Measurements from ENCODE around the gene PSMA7. TPM values are rescaled to one million over a fixed set of nuclear protein-coding genes. Genes with fewer than 3 reads are reported as not detected.

Gene PSMA7
- total and polyA plus RNA-seq, 5 experiments from 2014 or later, result 178 to 473 (median 362) TPM

DNA sequence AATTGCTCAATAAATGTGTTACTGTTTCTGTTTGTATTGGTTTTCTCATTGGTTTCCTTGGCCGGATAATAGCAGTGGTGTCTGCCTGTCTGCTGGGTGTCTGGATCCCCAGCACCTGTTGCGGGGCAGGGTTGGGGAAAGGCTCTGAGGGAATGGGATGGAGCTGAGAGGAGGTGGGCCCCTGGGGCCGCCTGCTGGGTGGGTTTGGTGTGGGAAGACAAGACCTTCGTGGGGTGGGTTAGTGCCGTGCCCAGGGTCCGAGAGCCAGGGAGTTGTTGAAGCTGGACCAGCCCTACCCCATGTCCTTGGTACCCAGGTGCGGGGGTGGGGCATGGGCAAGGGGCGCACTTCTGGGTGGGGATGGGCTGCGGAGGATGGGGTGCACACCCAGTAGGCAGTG is 4.3 kb upstream of the PSMA7 start:
- Mint-ChIP-seq H3K36me3 (peaks cover under 1 to 5% (median 4%) of the 10 kb centered on the region in 3 donors), H3K9me3 (no peaks in the 10 kb centered on the region), H3K4me1 (peaks cover 25 to 59% (median 38%) of the 10 kb centered on the region in 4 donors), H3K4me3 (peak overlapping the region in 1 of 10 donors; percentile 26), H3K27ac (peak overlapping the region in 3 of 10 donors; percentile 9 to 75 (median 33)), H3K27me3 (no peaks in the 10 kb centered on the region)
- POLR2A ChIA-PET, result no interaction called here
- no peak for ATAC-seq
- no peak for DNase-seq

DNA sequence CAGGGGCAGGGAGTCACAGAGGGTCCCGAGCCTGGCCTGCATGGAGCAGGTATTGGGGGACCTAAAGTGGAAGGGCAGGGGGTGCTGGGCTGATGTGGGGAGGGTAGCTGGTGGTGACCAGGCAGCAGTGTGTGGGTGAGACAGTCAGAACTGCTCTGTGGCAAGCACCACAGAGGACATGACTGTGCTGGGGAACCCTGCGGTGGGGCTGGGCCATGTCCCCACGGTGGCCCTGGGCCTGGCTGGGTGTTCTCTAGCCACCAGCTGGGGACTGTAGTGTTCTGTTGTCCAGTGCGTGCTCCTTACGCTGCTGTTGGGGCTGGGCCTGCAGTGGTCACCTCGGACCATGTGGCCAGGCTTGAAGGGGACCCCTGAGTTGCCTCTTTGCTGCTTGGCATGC is 3.9 kb upstream of the PSMA7 start:
- POLR2A ChIA-PET, result interaction anchor here (0.7 kb wide), 1 partner anchor 9 kb away, joined by 3 read pairs; no protein-coding TSS in a partner anchor
- no peaks in the 10 kb centered on the region for H3K27me3 Mint-ChIP-seq
- DNase-seq, result no peak
- peak overlapping the region in 3 of 10 donors; percentile 9 to 75 (median 33) for H3K27ac Mint-ChIP-seq
- no peak overlapping the region for H3K4me3 Mint-ChIP-seq
- H3K36me3 Mint-ChIP-seq, result peaks cover 0 to under 1% (median under 1%) of the 10 kb centered on the region in 3 donors
- no peaks in the 10 kb centered on the region for H3K9me3 Mint-ChIP-seq
- no peak for ATAC-seq
- peaks cover 22 to 59% (median 39%) of the 10 kb centered on the region in 4 donors for H3K4me1 Mint-ChIP-seq

DNA sequence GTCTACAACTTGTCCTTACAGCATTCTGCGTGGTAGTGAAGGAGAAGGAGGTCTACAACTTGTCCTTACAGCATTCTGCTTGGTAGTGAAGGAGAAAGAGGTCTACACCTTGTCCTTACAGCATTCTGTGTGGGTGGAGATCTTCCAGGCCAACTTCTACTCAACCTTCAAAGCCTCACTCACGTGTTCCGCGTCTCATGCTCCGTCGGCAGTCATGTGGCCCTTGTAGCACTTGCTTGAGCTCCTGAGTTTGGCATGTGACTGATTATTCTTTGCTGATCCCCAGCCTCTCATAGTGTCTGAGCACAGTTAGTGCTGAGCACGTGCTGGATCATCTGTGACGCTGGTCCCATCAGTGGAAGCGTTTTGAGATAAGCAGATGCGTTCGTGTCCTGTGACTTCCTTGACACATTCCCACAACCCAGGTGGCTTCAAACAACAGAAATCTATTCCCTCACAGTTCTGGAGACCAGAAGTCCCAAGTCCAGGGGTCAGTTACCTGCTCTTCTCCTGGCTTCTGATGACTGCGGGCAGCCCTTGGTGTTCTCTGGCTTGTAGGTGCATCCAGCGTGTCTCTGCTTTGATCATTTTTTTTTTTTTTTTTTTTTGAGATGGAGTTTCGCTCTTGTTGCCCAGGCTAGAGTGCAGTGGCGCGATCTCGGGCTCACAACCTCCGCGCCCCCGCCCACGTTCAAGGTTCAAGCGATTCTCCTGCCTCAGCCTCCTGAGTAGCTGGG is 3.0 kb upstream of the PSMA7 start:
- Mint-ChIP-seq H3K27ac (peak overlapping the region in 4 of 10 donors; percentile 7 to 85 (median 18)), H3K4me1 (peaks cover 22 to 64% (median 47%) of the 10 kb centered on the region in 4 donors), H3K4me3 (peak overlapping the region in 6 of 10 donors; percentile 11 to 87 (median 85)), H3K9me3 (no peaks in the 10 kb centered on the region), H3K36me3 (no peaks in the 10 kb centered on the region), H3K27me3 (no peaks in the 10 kb centered on the region)
- ATAC-seq (no peak), DNase-seq (no peak)
- POLR2A ChIA-PET, result interaction anchor here (0.7 to 5.4 kb wide), 2 partner anchors 8 to 23 kb away, joined by 3 to 58 read pairs; partner anchors contain the start of gene LSM14B

DNA sequence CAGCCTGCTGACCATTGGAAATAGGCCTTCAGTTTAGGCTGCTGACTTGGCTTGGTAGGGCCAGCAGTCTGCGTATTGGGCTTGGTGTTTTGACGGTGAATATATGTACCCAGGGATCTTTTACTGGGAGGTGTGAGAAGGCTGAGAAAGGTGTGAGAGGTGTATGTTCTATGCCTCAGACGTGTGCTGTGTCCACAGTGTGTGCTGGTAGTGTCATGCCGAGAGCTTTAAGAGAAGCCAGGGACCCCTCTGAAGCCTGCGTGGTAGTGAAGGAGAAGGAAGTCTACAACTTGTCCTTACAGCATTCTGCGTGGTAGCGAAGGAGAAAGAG is 2.5 kb upstream of the PSMA7 start:
- POLR2A ChIA-PET, result interaction anchor here (0.7 to 5.4 kb wide), 2 partner anchors 23 to 241 kb away, joined by 3 to 58 read pairs; partner anchors contain the start of genes LSM14B and RPS21
- Mint-ChIP-seq H3K4me3 (peak overlapping the region in 8 of 10 donors; percentile 55 to 88 (median 85)), H3K4me1 (peaks cover 25 to 68% (median 52%) of the 10 kb centered on the region in 4 donors)

DNA sequence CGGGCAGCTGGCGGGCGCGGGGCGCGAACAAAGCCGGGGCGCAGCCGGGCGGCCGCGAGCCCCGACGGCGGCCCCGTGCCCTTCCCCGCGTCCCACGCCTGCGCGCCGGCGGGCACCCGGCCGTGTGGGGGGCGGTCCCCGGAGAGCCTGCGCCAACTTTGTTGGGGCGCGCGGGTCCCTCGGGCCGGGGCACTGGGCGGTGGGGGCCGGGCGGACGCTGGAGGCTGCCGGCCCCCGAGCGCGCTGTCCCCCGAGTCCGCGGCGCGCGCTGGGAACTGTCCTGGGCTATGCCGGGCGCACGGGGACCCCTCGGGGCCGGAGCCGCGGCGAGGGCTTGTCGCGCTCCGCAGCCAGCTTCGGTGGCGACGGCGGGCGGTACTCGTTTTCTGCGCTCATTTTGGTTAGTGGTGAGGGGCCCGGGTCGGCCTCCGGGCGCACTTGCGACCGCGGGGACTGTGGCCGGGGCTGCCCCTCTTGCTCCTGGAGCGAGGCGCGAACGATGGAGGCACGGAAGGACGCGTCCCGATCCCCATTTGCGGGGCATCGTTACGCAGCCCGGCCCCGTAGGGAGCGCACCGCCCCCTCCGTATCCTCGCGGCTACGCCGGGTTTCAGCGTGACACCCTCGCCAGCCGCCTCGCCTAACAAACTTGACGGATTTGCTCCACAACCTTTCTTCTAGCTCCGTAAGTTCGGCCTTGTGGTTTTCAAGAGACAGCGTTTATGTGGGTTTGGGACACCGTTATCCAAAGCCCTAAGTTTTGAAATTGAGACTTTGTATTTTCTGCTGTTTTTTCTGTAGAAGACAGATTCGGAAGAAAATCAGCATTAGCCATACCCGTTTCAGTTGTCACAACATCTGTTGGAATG is 997 bp upstream of the PSMA7 start:
- no peaks in the 10 kb centered on the region for H3K27me3 Mint-ChIP-seq
- H3K4me3 Mint-ChIP-seq, result peak overlapping the region; percentile 72 to 88 (median 84)
- POLR2A ChIA-PET, result interaction anchor here (1.0 to 5.4 kb wide), 4 partner anchors 21 to 93 kb away, joined by 3 to 58 read pairs (median 6); partner anchors contain the start of genes LSM14B, MTG2 and TAF4
- H3K4me1 Mint-ChIP-seq, result peaks cover 24 to 65% (median 52%) of the 10 kb centered on the region in 4 donors
- no peaks in the 10 kb centered on the region for H3K9me3 Mint-ChIP-seq
- H3K36me3 Mint-ChIP-seq, result peaks cover 0 to 17% (median 2%) of the 10 kb centered on the region in 3 donors
- peak; percentile 4 to 25 for ATAC-seq
- DNase-seq, result peak in 9 of 10 donors; percentile 15 to 45 (median 36)
- H3K27ac Mint-ChIP-seq, result peak overlapping the region; percentile 53 to 92 (median 86)

More for the DNA sequence above, 2.5 kb upstream of the PSMA7 start:
- H3K27ac Mint-ChIP-seq, result peak overlapping the region in 5 of 10 donors; percentile 9 to 85 (median 47)
- ATAC-seq, result no peak
- no peak for DNase-seq
- no peaks in the 10 kb centered on the region for H3K27me3 Mint-ChIP-seq
- H3K9me3 Mint-ChIP-seq, result no peaks in the 10 kb centered on the region
- peaks cover 0 to 3% (median under 1%) of the 10 kb centered on the region in 3 donors for H3K36me3 Mint-ChIP-seq

DNA sequence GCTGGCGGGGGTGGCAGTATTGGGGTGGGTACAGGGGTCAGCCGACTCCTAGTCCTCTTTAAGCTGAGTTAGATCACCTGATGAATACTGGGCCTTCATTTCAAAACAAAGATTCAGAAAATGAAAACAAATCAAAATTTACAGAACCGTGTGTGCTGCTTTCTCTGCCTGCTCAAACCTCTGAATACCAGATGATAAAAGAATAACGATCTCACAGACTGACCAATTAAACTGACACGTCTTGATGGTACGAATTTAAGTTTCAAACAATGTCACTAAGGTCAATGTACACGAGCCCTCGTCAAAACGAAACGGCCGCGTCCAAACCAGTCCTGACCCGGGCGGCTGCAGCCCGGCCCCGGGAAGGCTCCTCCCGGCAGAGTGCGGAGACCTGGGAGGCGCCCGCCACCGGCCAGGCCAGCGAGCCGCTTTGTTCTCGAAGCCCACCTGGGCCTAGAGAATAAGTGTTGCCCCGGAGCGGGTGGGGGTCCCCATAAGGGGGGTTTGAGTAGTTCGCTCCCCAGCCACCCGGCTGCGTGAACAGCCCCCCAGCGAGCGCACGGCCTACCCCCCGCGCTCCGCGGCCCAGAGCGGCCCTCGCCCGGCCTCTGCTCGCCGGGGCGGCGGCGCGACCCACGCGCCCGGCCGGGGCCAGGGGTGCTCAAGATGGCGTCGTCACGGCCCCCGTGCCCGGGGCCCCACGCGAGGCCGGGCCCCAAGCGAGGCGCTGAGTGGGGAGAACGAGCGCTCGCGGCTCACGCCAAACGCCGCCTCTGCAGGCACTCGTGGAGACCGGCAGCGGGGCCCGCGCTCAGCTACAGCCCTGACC is 728 bp downstream of the PSMA7 start:
- Mint-ChIP-seq H3K4me3 (peak overlapping the region; percentile 81 to 93 (median 89)), H3K36me3 (peaks cover 9 to 34% (median 13%) of the 10 kb centered on the region in 3 donors), H3K9me3 (no peaks in the 10 kb centered on the region), H3K4me1 (peaks cover 27 to 62% (median 54%) of the 10 kb centered on the region in 4 donors), H3K27ac (peak overlapping the region; percentile 85 to 97 (median 94)), H3K27me3 (no peaks in the 10 kb centered on the region)
- ATAC-seq (peak in 1 of 2 donors; percentile 31), DNase-seq (peak in 1 of 10 donors; percentile 27)
- POLR2A ChIA-PET, result interaction anchor here (0.7 to 5.4 kb wide), 10 partner anchors 9 to 244 kb away, joined by 3 to 58 read pairs (median 6); partner anchors contain the start of genes LSM14B, RPS21 and TAF4

DNA sequence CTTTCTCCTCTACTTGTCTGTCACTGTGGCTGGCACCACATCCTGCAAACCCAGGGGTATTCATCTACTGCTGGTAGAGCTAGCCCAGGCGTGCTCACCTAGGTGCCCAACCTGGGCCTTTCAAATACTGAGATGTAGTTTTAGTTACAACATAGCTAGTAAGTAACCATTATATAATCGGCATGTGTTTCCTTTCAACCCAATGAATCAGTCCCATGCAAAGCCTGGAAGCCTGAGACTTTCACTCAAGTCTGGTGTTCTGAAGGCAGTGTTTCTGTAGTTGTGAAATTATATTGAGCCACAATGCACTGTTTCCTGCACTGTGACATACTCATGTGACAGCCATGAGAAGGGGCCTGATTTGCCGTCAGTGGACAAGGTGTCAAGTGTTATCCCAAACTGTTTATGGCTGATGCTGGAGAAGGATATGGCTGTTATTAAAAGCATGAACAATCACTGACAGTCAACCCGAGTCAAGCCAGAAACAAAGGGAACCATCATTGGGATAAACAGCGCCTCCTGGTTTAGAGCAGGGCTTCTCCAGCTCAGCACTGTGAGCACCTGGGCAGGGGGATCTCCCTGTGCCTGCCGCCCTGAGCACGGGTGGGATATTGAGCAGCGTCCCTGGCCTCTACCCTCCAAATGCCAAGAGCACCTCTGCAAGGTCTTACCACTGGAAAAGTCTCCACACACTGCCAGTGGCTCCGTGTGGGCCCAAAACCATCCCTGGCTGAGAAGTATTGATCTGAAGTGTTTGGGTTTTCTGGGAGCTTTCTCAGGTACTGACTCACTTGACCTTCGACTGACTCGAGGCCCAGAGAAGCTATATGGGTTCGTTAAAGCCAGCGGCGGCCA is 1.6 kb downstream of the PSMA7 start:
- Mint-ChIP-seq H3K36me3 (peaks cover 9 to 43% (median 16%) of the 10 kb centered on the region in 3 donors), H3K4me1 (peaks cover 27 to 61% (median 53%) of the 10 kb centered on the region in 4 donors), H3K9me3 (no peaks in the 10 kb centered on the region), H3K4me3 (peak overlapping the region; percentile 81 to 93 (median 89)), H3K27me3 (no peaks in the 10 kb centered on the region), H3K27ac (peak overlapping the region; percentile 85 to 97 (median 94))
- DNase-seq (peak in 6 of 10 donors; percentile 40 to 70 (median 56)), ATAC-seq (peak in 1 of 2 donors; percentile 46)
- POLR2A ChIA-PET, result interaction anchor here (0.6 to 5.4 kb wide), 8 partner anchors 8 to 245 kb away, joined by 3 to 58 read pairs (median 6); partner anchors contain the start of genes LSM14B, OSBPL2, RPS21 and TAF4

DNA sequence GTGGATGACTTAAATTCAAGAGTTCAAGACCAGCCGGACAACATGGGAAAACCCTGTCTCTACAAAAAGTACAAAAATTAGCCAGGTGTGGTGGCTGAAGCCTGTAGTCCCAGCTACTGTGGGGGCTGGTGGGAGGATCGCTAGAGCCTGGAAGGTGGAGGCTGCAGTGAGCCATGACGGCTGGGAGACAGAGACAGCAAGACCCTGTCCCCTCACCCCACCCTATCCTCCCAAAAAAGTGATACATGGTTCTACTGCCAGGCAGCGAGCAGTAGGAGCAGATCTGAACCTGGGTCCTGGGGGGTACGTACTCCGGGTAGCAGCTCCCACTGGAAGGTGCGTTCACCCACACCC is 2.2 kb downstream of the PSMA7 start:
- Mint-ChIP-seq H3K9me3 (no peaks in the 10 kb centered on the region), H3K27ac (peak overlapping the region; percentile 90 to 97 (median 94)), H3K27me3 (no peaks in the 10 kb centered on the region), H3K4me3 (peak overlapping the region; percentile 81 to 93 (median 89)), H3K36me3 (peaks cover 9 to 49% (median 18%) of the 10 kb centered on the region in 3 donors), H3K4me1 (peaks cover 27 to 58% (median 52%) of the 10 kb centered on the region in 4 donors)
- DNase-seq (no peak), ATAC-seq (no peak)
- POLR2A ChIA-PET, result interaction anchor here (1.1 to 5.4 kb wide), 4 partner anchors 18 to 115 kb away, joined by 3 to 58 read pairs (median 24); partner anchors contain the start of genes LSM14B, OSBPL2 and TAF4

DNA sequence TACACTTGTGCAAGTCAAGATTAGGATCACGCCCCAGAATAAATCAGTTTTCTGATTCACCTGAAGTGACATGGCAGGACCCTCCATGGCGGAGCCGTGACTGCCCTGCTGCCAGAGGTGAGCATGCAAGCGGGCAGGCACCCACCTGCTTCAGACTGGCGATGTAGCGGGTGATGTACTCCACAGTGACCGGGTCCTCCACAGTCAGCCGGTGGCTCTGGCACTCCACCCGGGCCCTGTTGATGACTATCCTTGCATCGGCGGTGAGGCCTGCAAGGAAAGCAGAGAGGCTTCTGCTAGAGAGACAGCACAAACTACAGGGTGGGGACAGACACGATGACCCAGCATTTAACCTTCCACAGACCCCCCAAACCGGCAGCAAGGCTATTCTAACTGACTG is 3.6 kb downstream of the PSMA7 start:
- Mint-ChIP-seq H3K4me3 (peak overlapping the region in 1 of 10 donors; percentile 60), H3K9me3 (no peaks in the 10 kb centered on the region), H3K27me3 (no peaks in the 10 kb centered on the region), H3K36me3 (peaks cover 9 to 62% (median 19%) of the 10 kb centered on the region in 3 donors), H3K27ac (peak overlapping the region in 7 of 10 donors; percentile 34 to 95 (median 59)), H3K4me1 (peaks cover 19 to 44% (median 38%) of the 10 kb centered on the region in 4 donors)
- no peak for ATAC-seq
- POLR2A ChIA-PET, result interaction anchor here (2.8 kb wide), 2 partner anchors 73 to 113 kb away, joined by 9 to 10 read pairs; no protein-coding TSS in a partner anchor
- no peak for DNase-seq

DNA sequence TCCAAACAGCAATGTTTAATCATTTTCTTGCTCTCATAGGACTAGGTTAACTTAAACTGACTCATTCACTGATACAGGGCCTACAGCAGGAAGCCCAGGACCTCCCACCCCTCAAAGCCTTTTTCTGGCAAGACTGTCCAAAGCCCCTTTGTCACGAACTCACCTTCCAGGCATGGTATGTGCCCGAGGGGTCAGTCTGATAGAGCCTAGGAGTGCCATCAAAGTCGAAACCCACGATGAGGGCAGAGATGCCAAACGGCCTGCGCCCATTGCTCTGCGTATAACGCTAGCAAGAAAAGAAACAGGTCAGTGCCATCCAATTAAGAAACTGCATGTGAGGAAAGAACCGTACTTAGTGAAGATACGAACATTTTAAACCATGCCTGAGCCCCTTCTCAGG is 4.3 kb downstream of the PSMA7 start:
- H3K36me3 Mint-ChIP-seq, result peaks cover 9 to 67% (median 21%) of the 10 kb centered on the region in 3 donors
- peak overlapping the region in 4 of 10 donors; percentile 15 to 78 (median 24) for H3K27ac Mint-ChIP-seq
- POLR2A ChIA-PET, result interaction anchor here (0.7 to 2.8 kb wide), 3 partner anchors 35 to 113 kb away, joined by 3 to 10 read pairs (median 9); no protein-coding TSS in a partner anchor
- H3K4me3 Mint-ChIP-seq, result no peak overlapping the region
- H3K27me3 Mint-ChIP-seq, result no peaks in the 10 kb centered on the region
- ATAC-seq (no peak), DNase-seq (no peak)
- no peaks in the 10 kb centered on the region for H3K9me3 Mint-ChIP-seq
- H3K4me1 Mint-ChIP-seq, result peaks cover 18 to 44% (median 36%) of the 10 kb centered on the region in 4 donors

Measured in naive thymus-derived CD8-positive, alpha-beta T cell (primary cell).